Measurements from ENCODE around the gene ZNF24.
A peak's percentile ranks its signal among the peaks of the same experiment; 100 is the strongest.

Gene ZNF24

GRCh38 chr18:35352778-35353177 lies 8.6 kb upstream of the ZNF24 start:
- DNase-seq = no peak

DNA sequence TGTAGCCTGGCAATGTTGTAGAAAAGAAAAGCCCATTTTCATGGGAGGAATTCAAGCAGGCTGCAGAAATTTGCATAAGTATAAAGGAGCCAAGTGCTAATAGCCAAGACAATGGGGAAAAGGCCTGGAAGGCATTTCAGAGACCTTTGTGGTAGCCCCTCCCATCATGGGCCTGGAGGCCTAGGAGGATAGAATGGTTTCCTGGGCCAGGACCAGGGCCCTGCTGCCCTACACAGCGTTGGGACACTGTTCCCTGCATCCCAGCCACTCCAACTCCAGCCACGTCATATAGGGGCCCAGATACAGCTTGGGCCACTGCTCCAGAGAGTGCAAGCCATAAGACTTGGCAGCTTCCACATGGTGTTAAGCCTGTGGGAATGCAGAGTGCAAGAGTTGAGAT lies 8.1 kb upstream of the ZNF24 start:
- no peak for DNase-seq

- DNase-seq = peak; percentile 7
These were observed 3.8 kb upstream of the ZNF24 start for GRCh38 chr18:35348001-35348400.

GRCh38 chr18:35345950-35346349 lies 1.7 kb upstream of the ZNF24 start:
- no peak for DNase-seq

DNA sequence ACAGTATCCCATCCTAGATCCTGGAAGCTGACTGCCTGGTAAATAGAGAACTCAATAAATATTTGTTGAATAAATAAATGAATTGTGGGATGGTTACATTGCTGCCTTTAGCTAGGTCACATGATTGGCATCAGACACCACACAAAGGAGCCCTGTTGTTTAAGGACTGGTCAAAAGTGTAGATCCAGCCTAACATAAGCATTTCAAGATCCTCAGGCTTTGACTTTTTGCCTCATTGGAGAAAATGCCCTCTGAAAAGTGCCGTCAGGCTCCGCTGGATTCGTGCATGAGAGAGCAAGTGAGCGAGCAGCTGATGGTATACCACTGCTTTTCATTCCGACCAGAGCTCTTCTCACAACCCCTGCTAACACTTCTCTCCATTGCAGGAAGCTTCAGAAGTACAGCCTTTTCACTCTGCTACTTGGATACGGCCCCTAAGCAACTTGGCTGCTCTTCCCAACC lies 1.3 kb upstream of the ZNF24 start:
- peak; percentile 68 for DNase-seq

GRCh38 chr18:35344736-35345459 lies 678 bp upstream of the ZNF24 start:
- DNase-seq = peak; percentile 66

GRCh38 chr18:35343488-35343935 lies 708 bp downstream of the ZNF24 start:
- no peak for DNase-seq

GRCh38 chr18:35337286-35337685 lies 6.9 kb downstream of the ZNF24 start:
- DNase-seq = no peak

DNA sequence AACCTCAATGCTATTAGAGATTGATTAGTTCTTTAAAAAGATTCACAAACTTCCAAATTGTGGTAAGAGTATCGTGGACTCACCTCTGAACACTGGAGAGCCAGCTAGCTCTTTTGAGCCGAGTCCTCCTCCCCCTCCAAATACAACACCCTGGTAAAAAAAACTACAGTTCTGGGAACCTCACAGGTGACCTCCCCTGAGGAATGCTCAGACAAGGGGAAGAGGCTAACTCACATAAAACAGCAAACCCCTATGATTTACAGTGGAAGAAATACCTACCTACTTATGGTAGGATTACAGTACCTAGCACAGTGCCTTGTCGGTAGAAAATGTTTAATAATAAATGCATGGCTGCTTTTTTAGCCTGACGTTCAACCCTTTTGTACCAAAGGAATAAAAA lies 8.4 kb downstream of the ZNF24 start:
- DNase-seq = no peak

DNA sequence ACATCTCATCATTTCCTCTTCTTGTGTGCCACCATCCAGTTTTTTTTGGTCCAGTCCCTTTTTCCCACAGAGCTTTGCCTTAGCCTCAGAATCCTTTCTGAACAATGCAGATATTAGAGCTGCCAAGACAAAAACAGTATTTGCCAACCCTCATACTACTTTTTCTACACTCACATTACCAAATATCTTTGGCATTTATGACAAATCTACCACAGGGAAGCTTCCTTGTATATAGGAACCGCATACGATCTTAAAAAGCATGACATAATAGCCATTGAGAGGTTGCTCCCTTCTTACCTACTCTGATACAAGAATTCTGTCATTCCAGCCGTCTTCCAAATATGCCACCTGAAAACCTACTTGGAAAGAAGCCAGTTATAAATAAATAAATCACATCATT lies 9.4 kb downstream of the ZNF24 start:
- DNase-seq = no peak

- DNase-seq = no peak
These were observed 10.0 kb downstream of the ZNF24 start for GRCh38 chr18:35334212-35334611.

DNA sequence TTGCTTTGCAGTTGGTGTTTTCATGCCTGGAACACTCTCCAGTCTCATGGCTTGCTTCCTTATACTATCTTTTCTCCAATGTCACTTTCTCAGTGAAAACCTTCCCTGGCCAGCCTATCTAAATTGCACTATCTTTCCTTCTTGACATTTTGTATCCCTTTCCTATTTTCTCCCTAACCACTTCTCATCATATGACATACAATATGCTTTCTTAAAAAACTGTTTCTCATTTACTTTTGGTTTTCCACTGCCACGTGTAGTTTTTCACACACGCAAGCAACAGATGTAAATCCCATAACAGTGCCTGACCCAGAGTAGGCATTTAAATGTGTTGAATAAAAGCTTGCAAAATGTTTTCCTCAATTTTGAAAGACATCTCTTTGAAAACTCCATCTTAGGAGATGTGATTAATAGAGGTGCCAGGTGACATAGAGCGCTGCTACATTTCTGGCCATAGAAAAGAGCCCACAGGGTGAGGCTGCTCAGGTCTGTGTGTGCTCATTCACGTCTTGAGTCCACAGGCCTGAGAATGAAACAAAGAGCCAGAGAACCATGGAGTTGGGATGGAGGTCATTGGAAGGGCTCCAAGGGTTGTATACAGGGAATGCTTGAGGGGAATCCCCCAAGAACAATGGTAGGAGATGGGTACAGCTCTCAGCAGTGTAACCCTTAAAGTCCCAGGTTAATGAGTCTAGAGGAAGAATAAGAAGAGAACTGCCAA lies 12.7 kb downstream of the ZNF24 start:
- DNase-seq = no peak

DNA sequence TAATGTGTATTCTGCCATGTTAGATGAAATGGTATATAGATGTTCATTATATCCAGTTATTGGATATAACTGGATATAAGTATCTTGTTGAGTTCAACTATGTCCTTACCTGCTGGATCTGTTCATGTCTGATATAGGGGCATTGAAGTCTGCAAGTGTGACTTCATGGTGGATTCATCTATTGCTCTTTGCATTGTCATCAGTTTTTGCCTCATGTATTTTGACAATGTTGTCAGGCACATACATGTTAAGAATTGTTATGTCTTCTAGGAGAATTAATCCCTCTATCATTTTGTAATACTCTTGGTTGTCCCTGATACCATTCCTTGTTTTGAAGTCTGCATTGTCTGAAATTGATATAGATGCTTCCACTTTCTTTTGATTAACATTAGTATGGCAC lies 15.4 kb downstream of the ZNF24 start:
- no peak for DNase-seq

- DNase-seq = no peak
These were observed 17.4 kb downstream of the ZNF24 start for GRCh38 chr18:35326695-35327387.

- no peak for DNase-seq
These were observed 19.1 kb downstream of the ZNF24 start for GRCh38 chr18:35324926-35325655.

DNA sequence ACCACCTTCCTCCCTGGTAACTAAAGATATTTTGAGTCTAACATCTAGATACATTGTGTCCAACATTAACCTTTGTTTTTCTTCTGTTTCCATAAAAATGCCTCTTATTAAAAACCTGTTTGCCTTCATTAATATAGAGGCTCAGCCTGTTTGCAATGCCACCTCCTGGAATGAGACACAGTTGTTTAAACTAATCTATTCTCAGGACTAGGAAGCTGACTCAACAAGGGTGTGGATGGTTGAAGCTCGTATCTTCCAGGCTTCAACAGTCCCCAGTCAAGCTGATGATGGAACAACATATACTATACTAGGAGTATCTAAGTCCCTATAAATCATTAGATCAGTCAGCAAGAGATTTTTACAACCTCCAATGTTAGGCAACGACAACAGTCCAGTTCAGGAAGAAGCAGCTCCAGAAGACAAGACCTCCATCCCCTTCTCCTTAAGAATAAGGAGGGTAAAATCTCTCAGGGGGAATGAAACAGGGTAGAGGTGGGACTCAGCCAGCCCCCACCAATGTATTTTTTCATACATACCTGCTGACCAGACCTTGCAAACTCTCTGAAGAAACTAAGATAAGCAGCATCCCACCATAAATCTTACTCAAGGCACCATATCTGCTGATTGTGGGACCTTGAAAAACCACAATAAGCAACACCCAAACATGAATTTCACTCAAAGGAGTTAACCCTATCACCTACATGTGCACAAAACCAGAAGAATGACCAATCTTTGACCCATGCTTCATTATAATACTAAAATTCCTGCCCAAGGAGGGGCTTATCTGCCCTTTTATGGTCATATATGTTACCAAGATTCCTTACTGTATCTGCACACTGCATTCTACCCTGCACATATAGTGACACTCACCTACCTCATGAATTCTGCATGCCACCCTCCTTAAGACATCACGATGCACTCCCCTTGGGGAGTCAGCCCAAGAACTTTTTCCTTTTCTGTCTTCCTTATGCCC lies 21.4 kb downstream of the ZNF24 start:
- DNase-seq = no peak

DNA sequence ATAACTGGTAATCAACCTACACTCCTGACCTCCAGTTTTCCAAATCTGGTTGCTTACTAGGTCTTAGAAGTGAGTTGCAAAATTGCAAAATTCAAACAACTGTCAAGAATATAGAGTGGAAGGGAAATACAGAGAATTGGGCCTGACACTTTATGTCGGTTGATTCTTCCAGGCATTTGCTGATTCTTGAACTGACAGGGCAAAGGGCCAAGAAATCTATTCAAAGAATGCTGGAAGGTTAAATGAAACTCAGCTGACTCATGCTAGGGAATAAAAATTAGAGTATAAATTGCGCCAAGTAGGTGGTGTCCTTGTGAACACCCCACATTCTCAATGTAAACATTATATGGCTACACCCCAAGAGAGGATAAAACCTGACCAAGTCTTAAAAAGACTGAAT lies 32.7 kb downstream of the ZNF24 start:
- DNase-seq = no peak

GRCh38 chr18:35306588-35307250 lies 37.5 kb downstream of the ZNF24 start:
- no peak for DNase-seq

DNA sequence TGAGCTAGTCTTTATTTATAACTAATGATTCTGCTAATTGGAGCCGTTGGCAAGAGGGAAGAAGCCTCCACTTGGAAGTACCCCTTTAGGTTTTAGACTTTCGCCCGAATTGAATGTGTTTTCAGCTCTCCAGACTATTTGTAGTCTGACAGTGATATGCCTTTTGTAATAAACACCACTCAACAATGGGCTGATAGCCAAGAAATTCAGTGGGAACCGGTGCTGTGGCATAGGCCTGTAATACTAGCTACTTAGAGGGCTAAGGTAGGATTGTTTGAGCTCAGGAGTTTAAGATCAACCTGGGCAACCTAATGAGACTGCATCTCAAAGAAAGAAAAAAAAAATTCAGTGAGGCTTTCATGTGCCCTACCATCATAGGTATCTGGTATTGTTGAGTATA lies 40.6 kb downstream of the ZNF24 start:
- no peak for DNase-seq

DNA sequence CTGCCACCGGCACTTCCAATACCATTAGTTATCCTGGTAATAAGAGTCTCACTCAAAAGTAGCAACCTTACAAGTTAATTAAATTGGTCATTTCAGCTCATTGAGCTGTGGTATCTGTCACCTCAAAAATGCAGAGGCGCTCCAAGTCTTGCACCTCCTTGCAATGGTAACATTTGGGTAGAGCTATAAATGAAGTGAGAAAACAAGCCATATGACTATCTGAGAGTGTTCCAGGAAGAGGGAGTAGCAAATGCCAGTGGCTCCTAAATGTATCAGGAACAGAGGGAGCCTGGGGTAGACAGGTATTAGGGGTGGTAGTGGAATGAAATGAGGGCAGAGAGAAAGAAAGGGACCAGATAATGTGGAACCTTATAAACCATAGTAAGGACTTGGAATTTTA lies 48.2 kb downstream of the ZNF24 start:
- DNase-seq = no peak

DNA sequence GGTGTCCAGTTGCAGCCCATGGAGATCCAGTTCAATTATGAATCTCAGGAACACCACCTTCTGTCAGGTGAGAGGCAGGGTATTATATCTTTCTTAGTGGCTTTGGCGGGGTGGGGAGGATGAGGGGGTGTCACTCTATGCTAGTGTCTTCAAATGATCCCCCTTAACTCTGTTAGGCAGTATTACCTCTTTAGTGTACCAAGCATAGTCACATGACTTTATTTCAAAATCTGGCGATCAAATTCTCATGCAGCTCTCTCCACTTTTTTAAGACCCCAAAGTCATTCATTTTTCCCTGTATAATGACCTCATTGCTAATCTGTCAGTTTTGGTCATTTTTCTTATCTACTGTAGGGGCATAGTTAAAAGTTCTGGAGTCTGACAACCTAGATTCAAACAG lies 53.1 kb downstream of the ZNF24 start:
- DNase-seq = no peak
